Daoy (cell line): ENCODE data around the gene HHLA2. TPM values are rescaled to one million over a fixed set of nuclear protein-coding genes. Genes with fewer than 3 reads are reported as not detected.

Experiments used
- DNase-seq: peaks from one replicate; pipeline ENCODE4 v3.0.0-alpha.2; 2015; ENCODE audit warnings: low read depth
- total RNA-seq: library from RNA; depleted of rRNA; stranded (reverse); fragments of >200 nt; shearing (Covaris generic); gene quantifications from 2 replicates; pipeline ENCODE4 v1.2.3, GENCODE V29; 2014

Gene HHLA2
- total RNA-seq, 1 experiment from 2014 or later, result not detected

GRCh38 chr3:108393128-108393900 lies 97.0 kb downstream of the HHLA2 start:
- no peak for DNase-seq

- no peak for DNase-seq
Measured at GRCh38 chr3:108394016-108394415, 97.7 kb downstream of the HHLA2 start.

GRCh38 chr3:108394563-108394962 lies 98.2 kb downstream of the HHLA2 start:
- DNase-seq, result no peak

GRCh38 chr3:108396336-108396735 lies 100.0 kb downstream of the HHLA2 start:
- no peak for DNase-seq

GRCh38 chr3:108398510-108398909 lies 102.2 kb downstream of the HHLA2 start:
- DNase-seq, result no peak

GRCh38 chr3:108401836-108402235 lies 105.5 kb downstream of the HHLA2 start:
- no peak for DNase-seq

GRCh38 chr3:108403198-108403597 lies 106.8 kb downstream of the HHLA2 start:
- DNase-seq, result no peak

- DNase-seq, result no peak
Measured at GRCh38 chr3:108403686-108404345, 107.5 kb downstream of the HHLA2 start.

- DNase-seq, result peak; percentile 6
Measured at GRCh38 chr3:108404368-108404767, 108.0 kb downstream of the HHLA2 start.

GRCh38 chr3:108406063-108406660 lies 109.8 kb downstream of the HHLA2 start:
- no peak for DNase-seq

GRCh38 chr3:108406661-108407206 lies 110.4 kb downstream of the HHLA2 start:
- DNase-seq, result peak; percentile 71

GRCh38 chr3:108407886-108408285 lies 111.5 kb downstream of the HHLA2 start:
- DNase-seq, result no peak

GRCh38 chr3:108408883-108409799 lies 112.8 kb downstream of the HHLA2 start:
- no peak for DNase-seq

- no peak for DNase-seq
Measured at GRCh38 chr3:108409800-108410178, 113.4 kb downstream of the HHLA2 start.

GRCh38 chr3:108410531-108410984 lies 114.2 kb downstream of the HHLA2 start:
- no peak for DNase-seq

GRCh38 chr3:108412121-108412750 lies 115.9 kb downstream of the HHLA2 start:
- no peak for DNase-seq

- DNase-seq, result no peak
Measured at GRCh38 chr3:108414007-108414406, 117.7 kb downstream of the HHLA2 start.

- no peak for DNase-seq
Measured at GRCh38 chr3:108415661-108416060, 119.3 kb downstream of the HHLA2 start.

- DNase-seq, result no peak
Measured at GRCh38 chr3:108416111-108416869, 119.9 kb downstream of the HHLA2 start.

- DNase-seq, result peak; percentile 77
Measured at GRCh38 chr3:108420926-108421325, 124.6 kb downstream of the HHLA2 start.
